HG03045 (cell line): ENCODE measurements around the gene INPP5D.
"Not testable (repeated sequence)": the region's sequence is repeated elsewhere in the genome, so short reads cannot be mapped to it uniquely, and the experiment has no call there.

Experiments used
- ATAC-seq: cut with Tn5 transposase; IDR thresholded peaks from one replicate; pipeline ENCODE4 v1.9.1; 2021; ENCODE audit warnings: mild to moderate bottlenecking, moderate library complexity; ENCODE audit not compliant: unreplicated experiment

The INPP5D gene

GRCh38 chr2:233091595-233092375, 31.6 kb downstream of the INPP5D start:
- ATAC-seq, result no peak

GRCh38 chr2:233092432-233093165, 32.5 kb downstream of the INPP5D start:
- no peak for ATAC-seq

DNA sequence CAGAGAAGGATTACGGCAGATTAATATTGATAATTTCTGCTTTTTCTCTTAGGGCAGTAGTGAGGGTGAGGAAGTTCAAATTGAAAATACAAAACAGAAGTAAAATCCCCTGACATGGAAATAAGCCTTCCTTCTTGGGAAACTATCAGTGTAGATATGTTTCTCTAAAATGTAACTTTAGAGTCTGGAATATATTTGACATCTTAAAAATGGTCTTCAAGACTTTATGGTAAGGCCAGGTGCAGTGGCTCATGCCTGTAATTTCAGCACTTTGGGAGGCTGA, 33.0 kb downstream of the INPP5D start:
- ATAC-seq, result no peak

GRCh38 chr2:233093721-233094120, 33.6 kb downstream of the INPP5D start:
- no peak for ATAC-seq

DNA sequence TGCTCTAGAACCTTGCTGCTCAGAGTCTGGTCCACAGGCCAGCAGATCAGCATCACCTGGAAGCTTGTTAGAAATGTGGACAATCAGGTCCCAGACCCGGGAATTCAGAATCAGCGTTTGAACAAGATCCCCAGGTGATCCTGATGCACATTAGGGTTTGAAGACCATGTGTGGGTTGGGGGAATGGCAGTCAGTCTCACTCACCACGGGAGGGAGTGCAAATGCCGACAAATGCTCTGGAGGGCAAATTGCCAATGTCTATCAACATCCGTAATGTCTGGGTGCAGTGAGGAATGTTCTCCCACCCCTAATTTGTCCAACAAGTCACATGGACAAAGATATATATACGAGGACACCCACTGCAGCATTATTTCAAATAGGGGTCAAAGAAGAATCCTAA, 34.5 kb downstream of the INPP5D start:
- ATAC-seq, result no peak

DNA sequence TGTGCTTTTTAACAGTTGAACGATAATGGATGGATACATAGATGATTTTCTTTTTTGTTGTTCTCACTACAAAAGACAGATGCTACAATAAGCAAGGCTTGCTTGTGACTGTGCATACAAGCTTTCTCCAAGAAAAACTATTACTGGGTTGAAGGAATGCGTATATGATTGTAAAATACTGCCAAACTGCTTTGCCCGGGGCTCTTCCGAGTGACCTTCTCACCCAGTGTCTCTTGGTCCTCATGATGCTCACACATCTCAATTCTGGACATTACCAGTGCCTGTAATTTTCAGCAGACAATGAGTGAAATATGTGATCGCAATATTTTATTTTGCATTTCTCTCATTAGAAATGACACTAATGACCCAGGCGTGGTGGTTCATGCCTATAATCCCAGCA, 35.9 kb downstream of the INPP5D start:
- no peak for ATAC-seq

- ATAC-seq, result no peak
These were observed 38.5 kb downstream of the INPP5D start for GRCh38 chr2:233098618-233099017.

DNA sequence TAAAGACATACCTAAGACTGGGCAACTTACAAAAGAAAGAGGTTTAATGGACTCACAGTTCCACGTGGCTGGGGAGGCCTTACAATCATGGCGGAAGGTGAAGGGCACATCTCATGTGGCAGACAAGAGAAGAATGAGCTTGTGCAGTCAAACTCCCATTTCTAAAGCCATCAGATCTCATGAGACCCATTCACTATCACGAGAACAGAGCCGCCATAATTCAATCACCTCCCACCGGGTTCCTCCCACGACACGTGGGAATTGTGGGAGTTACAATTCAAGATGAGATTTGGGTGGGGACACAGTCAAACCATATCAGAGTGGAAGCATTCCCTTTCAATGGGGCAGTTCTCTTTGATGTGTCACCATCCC, 39.7 kb downstream of the INPP5D start:
- not testable (repeated sequence) for ATAC-seq

DNA sequence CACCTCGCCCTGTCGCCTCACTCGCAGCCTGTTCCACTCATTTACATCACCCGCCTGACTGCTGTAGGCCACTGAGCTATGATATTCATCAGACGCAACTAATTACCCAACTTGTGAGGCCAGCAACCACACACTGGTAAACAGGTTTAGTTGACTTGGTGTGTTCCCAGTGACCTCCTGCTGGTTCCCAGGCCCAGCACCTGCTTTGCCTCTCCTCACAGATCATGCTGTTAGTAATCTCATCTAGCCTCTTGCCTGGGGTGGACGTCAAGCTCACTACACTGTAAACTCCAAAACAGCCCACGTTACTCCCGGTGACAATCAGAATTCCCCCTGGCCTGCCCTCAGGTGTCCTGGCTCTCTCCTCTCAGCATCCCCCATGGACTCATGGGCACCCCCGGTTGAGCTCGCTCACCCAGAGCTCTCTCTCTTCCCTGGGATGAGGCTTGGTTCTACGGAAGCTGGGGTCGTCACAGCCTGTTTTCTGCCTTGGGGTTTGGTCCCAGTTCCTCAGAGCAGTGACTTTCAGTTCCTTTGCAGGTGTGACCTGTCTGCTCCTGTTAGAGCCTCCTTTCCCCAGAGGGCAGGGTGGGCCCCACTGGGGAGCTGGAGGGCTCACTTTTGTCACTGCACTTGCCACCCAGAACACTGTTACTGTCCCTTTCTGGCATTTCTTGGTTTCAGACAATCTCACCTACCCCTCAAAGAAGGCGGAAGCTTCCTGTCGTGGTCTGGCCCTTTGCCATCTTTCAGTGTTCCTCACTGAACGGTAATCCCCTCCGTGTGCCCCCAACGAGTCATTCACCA, 40.3 kb downstream of the INPP5D start:
- ATAC-seq, result peak; percentile 76

DNA sequence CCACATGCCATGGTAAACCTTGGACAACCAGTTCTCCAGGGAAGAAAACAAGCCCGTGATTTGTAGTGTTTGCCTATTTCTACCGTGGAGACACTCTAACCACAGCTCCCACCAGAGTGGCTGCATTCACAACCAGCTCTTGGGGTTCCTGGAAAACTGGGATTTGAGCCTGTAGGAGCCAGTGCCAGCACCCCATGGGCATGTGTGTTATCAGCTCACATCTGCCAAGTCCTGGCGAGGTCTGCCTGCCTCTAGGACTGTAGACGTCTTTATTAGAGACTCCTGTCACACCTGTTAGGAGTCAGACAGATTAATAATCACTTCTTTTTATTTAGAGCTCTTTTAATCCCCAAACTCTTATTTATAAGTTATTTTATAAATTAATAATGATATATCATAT, 41.0 kb downstream of the INPP5D start:
- ATAC-seq, result no peak

DNA sequence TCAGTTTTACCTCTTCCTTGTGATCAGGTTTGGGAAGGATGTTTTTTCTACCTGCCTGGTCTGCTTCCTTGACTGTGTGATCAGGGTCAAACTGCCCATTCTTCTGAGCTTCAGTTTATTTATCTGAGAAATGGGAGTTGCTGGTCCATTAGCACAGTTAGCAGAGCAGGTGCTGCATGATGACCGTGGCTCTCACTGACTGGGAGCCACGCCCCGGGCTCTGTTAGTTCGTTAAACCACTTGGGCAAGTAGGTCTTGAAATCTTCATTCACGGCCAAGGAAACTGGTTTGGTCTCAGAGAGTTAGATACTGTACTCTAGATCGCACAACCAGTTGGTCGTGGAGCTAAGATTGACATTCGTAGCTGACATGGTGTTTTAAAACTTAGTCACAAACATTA, 41.7 kb downstream of the INPP5D start:
- no peak for ATAC-seq

- no peak for ATAC-seq
These were observed 45.2 kb downstream of the INPP5D start for GRCh38 chr2:233105156-233105895.

GRCh38 chr2:233105930-233106329, 45.8 kb downstream of the INPP5D start:
- no peak for ATAC-seq

- no peak for ATAC-seq
These were observed 46.9 kb downstream of the INPP5D start for GRCh38 chr2:233107011-233107410.

DNA sequence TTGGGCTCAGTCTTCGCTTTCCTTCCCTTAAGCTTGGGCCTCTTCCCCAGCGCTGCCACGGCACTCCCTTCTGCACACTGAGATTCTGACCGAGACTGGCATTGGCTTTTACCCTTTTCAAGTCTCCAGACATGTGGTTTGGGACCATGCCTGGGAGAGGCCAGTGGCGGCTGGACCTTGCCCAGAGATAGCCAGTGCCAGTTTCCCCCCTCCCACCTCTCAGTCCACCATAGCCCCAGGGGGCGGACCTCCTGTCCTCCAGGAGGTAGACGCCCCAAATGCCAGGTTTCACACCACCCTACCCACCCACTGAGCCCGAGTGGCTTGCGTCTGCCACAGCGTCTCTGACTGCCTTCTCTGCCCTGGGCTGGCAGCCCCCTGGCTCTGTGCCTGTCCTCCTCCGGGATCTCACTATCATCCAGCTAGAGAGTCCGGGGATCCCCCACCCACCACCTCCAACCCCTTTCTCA, 47.7 kb downstream of the INPP5D start:
- no peak for ATAC-seq

- ATAC-seq, result peak; percentile 49
These were observed 48.7 kb downstream of the INPP5D start for GRCh38 chr2:233108611-233109490.

GRCh38 chr2:233111427-233111826, 51.3 kb downstream of the INPP5D start:
- ATAC-seq, result no peak

GRCh38 chr2:233112329-233112728, 52.2 kb downstream of the INPP5D start:
- ATAC-seq, result no peak

DNA sequence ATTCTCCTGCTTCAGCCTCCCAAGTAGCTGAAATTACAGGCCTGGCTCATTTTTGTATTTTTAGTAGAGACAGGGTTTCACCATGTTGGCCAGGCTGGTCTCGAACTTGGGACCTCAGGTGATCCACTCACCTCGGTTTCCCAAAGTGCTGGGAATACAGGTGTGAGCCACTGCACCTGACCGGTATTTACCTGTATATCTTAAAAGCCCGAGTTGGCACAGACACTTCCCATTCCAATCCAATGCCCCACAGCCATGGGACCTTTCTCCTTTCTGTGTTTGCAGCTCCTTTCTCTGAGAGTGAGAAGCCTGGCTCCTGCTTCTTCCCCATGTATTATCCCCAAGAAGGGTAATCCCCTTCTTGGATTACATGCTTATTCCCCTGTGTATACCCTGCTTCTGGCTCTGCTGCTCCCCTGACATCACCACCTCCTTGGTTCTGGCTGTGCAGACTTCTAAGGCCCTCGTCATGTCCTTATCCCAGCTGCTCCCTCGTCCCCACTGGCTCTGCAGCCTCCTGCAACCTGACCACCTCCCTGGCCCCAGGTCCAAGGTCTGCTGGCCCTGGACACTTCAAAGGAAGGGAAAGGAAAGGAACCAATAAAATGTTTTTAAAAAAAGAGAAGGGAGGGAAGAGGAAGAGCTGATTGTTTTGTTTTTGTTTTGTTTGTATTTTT, 52.8 kb downstream of the INPP5D start:
- no peak for ATAC-seq
